ENCODE measurements around the gene INSYN1. TPM values are rescaled to one million over a fixed set of nuclear protein-coding genes. Genes with fewer than 3 reads are reported as not detected.

The INSYN1 gene
- total RNA-seq, 4 donors from 2014 or later: 1.5 to 4.5 (median 2.3) TPM

DNA sequence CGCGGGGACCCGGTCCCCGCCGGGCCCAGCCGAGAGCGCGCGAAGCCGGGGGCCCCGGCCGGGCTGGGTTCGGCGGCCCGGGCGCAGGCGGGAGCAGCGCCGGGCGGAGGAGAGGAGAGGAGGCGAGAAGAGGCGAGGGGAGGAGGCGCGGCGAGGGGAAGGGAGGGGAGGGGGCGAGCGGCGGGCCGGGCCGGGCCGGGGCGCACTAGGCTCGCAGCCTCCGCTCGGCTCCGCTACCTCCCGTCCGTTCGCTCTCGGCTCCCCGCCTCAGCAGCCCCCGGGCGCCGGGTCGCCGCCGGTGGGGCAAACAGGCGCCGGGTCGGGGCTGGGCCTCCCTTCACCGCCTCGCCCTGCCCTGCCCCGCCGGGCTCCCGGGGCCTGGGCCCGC, 351 bp downstream of the INSYN1 start:
- Histone ChIP-seq H3K4me1 (peaks cover 0 to 17% (median 11%) of the 10 kb centered on the region in 4 donors), H3K27me3 (peaks cover 45% of the 10 kb centered on the region), H3K4me3 (peak overlapping the region; percentile 36 to 50 (median 42)), H3K27ac (peak overlapping the region in 3 of 4 donors; percentile 35 to 59 (median 41)), H3K36me3 (no peaks in the 10 kb centered on the region), H3K9me3 (no peaks in the 10 kb centered on the region)
- 0% methylated on average over 30 of the region's 56 CpGs; no CpG with 5 or more reads in 1 of the 2 donors for WGBS, 2 donors (ENCODE audit: low coverage in 1 of 2)
- DNase-seq: no peak
- TF ChIP-seq EP300 (IDR thresholded peaks at IDR 0.05; ENCODE audit: low read depth) (no peak), POLR2AphosphoS5 (IDR thresholded peaks at IDR 0.05) (no peak), POLR2A (IDR thresholded peaks at IDR 0.05) (no peak)
- TF ChIP-seq, protein P1, sequence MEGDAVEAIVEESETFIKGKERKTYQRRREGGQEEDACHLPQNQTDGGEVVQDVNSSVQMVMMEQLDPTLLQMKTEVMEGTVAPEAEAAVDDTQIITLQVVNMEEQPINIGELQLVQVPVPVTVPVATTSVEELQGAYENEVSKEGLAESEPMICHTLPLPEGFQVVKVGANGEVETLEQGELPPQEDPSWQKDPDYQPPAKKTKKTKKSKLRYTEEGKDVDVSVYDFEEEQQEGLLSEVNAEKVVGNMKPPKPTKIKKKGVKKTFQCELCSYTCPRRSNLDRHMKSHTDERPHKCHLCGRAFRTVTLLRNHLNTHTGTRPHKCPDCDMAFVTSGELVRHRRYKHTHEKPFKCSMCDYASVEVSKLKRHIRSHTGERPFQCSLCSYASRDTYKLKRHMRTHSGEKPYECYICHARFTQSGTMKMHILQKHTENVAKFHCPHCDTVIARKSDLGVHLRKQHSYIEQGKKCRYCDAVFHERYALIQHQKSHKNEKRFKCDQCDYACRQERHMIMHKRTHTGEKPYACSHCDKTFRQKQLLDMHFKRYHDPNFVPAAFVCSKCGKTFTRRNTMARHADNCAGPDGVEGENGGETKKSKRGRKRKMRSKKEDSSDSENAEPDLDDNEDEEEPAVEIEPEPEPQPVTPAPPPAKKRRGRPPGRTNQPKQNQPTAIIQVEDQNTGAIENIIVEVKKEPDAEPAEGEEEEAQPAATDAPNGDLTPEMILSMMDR (IDR thresholded peaks at IDR 0.05): no peak
- in situ Hi-C loops (cut with MboI; ENCODE audit: low pct_ligation_motif_present in 1 of 4, low pct_unique_long_range_greater_than_20kb in 1 of 4, low sequenced_read_pairs in 3 of 4) (no loop called here), intact Hi-C loops (cut with DNase I; ENCODE audit: low total_unique reads) (no loop called here)

- Histone ChIP-seq H3K4me3 (peak overlapping the region; percentile 36 to 50 (median 42)), H3K27ac (peak overlapping the region in 3 of 4 donors; percentile 35 to 59 (median 41)), H3K9me3 (no peaks in the 10 kb centered on the region), H3K36me3 (no peaks in the 10 kb centered on the region), H3K27me3 (peaks cover 42% of the 10 kb centered on the region), H3K4me1 (peaks cover 0 to 18% (median 11%) of the 10 kb centered on the region in 4 donors)
- no peak for TF ChIP-seq POLR2A (IDR thresholded peaks at IDR 0.05)
- TF ChIP-seq, protein P1 (IDR thresholded peaks at IDR 0.05): no peak
- no peak for TF ChIP-seq POLR2AphosphoS5 (IDR thresholded peaks at IDR 0.05)
- TF ChIP-seq EP300 (IDR thresholded peaks at IDR 0.05; ENCODE audit: low read depth): no peak
- no peak for DNase-seq
- 0 to 2% methylated on average over 1 to 36 of the region's 79 CpGs for WGBS, 2 donors (ENCODE audit: low coverage in 1 of 2)
- in situ Hi-C loops (cut with MboI; ENCODE audit: low pct_ligation_motif_present in 1 of 4, low pct_unique_long_range_greater_than_20kb in 1 of 4, low sequenced_read_pairs in 3 of 4): no loop called here
- intact Hi-C loops (cut with DNase I; ENCODE audit: low total_unique reads): no loop called here
Measured at GRCh38 chr15:73751899-73752805, 999 bp downstream of the INSYN1 start.

- intact Hi-C loops (cut with DNase I; ENCODE audit: low total_unique reads): no loop called here
- TF ChIP-seq, protein P1 (IDR thresholded peaks at IDR 0.05): no peak
- TF ChIP-seq POLR2A (IDR thresholded peaks at IDR 0.05) (no peak), EP300 (IDR thresholded peaks at IDR 0.05; ENCODE audit: low read depth) (no peak)
Measured at GRCh38 chr15:73751511-73751898, 1.6 kb downstream of the INSYN1 start.

DNA sequence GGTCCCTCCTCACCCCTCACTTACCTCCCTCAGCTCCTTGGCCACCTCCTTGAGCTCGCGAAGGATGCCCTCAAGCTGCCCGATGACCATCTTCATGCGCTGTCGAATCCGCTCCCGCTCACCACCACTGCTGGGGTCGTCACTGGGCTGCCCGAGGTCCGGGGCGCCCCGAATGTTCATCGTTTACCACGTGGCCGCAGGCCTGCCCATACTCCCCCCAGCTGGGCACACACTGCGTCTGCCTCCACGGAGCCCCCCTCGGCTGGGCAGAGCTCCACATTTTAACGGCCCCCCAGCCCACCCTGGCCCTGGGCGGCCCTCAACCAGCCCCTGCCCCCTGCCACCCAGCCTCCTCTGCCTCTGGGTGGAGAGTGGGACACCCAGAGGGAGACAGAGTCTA, 2.2 kb downstream of the INSYN1 start:
- no peak for TF ChIP-seq EP300 (IDR thresholded peaks at IDR 0.05; ENCODE audit: low read depth)
- TF ChIP-seq, protein P1 (IDR thresholded peaks at IDR 0.05): no peak
- no peak for TF ChIP-seq POLR2A (IDR thresholded peaks at IDR 0.05)
- TF ChIP-seq POLR2AphosphoS5 (IDR thresholded peaks at IDR 0.05): no peak
- intact Hi-C loops (cut with DNase I; ENCODE audit: low total_unique reads): no loop called here
- no peak for DNase-seq
- Histone ChIP-seq H3K9me3 (no peaks in the 10 kb centered on the region), H3K4me1 (peaks cover 0 to 21% (median 11%) of the 10 kb centered on the region in 4 donors), H3K4me3 (no peak overlapping the region), H3K27me3 (peaks cover 42% of the 10 kb centered on the region), H3K36me3 (no peaks in the 10 kb centered on the region), H3K27ac (no peak overlapping the region)
- in situ Hi-C loops (cut with MboI; ENCODE audit: low pct_ligation_motif_present in 1 of 4, low pct_unique_long_range_greater_than_20kb in 1 of 4, low sequenced_read_pairs in 3 of 4): no loop called here
- 85% methylated on average over 20 of the region's 20 CpGs; no CpG with 5 or more reads in 1 of the 2 donors for WGBS, 2 donors (ENCODE audit: low coverage in 1 of 2)

More at GRCh38 chr15:73751511-73751898, 1.6 kb downstream of the INSYN1 start:
- H3K27ac ChIP-seq: no peak overlapping the region
- peaks cover 42% of the 10 kb centered on the region for H3K27me3 ChIP-seq
- peak overlapping the region in 3 of 4 donors; percentile 36 to 50 (median 48) for H3K4me3 ChIP-seq
- no peak for DNase-seq
- WGBS, 2 donors (ENCODE audit: low coverage in 1 of 2): 10% methylated on average over 4 of the region's 9 CpGs; no CpG with 5 or more reads in 1 of the 2 donors
- H3K4me1 ChIP-seq: peaks cover 0 to 21% (median 11%) of the 10 kb centered on the region in 4 donors
- no peaks in the 10 kb centered on the region for H3K36me3 ChIP-seq
- H3K9me3 ChIP-seq: no peaks in the 10 kb centered on the region
- in situ Hi-C loops (cut with MboI; ENCODE audit: low pct_ligation_motif_present in 1 of 4, low pct_unique_long_range_greater_than_20kb in 1 of 4, low sequenced_read_pairs in 3 of 4): no loop called here
